Measurements from ENCODE around the gene RPIA. TPM values are rescaled to one million over a fixed set of nuclear protein-coding genes. Genes with fewer than 3 reads are reported as not detected.

RPIA gene
- total RNA-seq, 1 experiment from 2014 or later = 4.9 TPM

- H3K9me3 ChIP-seq (replicated peaks) = no peaks in the 10 kb centered on the region
Observed at GRCh38 chr2:88669482-88670214, 21.8 kb upstream of the RPIA start.

GRCh38 chr2:88671786-88672427 lies 19.6 kb upstream of the RPIA start:
- Histone ChIP-seq H3K4me3 (no peak overlapping the region), H3K4me1 (replicated peaks) (no peaks in the 10 kb centered on the region), H3K27ac (no peak overlapping the region), H3K9me3 (replicated peaks) (no peaks in the 10 kb centered on the region), H3K36me3 (no peaks in the 10 kb centered on the region), H3K27me3 (replicated peaks) (no peaks in the 10 kb centered on the region)
- DNase-seq (ENCODE audit: low read depth in 1 of 2, low spot score in 2 of 2) = peak in 1 of 2 experiments; percentile 46

More at GRCh38 chr2:88669482-88670214, 21.8 kb upstream of the RPIA start:
- DNase-seq (ENCODE audit: low read depth in 1 of 2, low spot score in 2 of 2) = no peak
- Histone ChIP-seq H3K27me3 (replicated peaks) (no peaks in the 10 kb centered on the region), H3K36me3 (no peaks in the 10 kb centered on the region), H3K4me3 (no peak overlapping the region), H3K4me1 (replicated peaks) (no peaks in the 10 kb centered on the region), H3K27ac (no peak overlapping the region)

- H3K9me3 ChIP-seq (replicated peaks) = no peaks in the 10 kb centered on the region
- H3K4me1 ChIP-seq (replicated peaks) = no peaks in the 10 kb centered on the region
- H3K4me3 ChIP-seq = no peak overlapping the region
- DNase-seq (ENCODE audit: low read depth in 1 of 2, low spot score in 2 of 2) = no peak
- H3K36me3 ChIP-seq = no peaks in the 10 kb centered on the region
- H3K27ac ChIP-seq = no peak overlapping the region
- H3K27me3 ChIP-seq (replicated peaks) = no peaks in the 10 kb centered on the region
Observed at GRCh38 chr2:88673363-88673762, 18.1 kb upstream of the RPIA start.

- Histone ChIP-seq H3K36me3 (no peaks in the 10 kb centered on the region), H3K4me1 (replicated peaks) (no peaks in the 10 kb centered on the region), H3K9me3 (replicated peaks) (no peaks in the 10 kb centered on the region), H3K27ac (no peak overlapping the region), H3K4me3 (no peak overlapping the region), H3K27me3 (replicated peaks) (no peaks in the 10 kb centered on the region)
- DNase-seq (ENCODE audit: low read depth in 1 of 2, low spot score in 2 of 2) = no peak
Observed at GRCh38 chr2:88680266-88680902, 11.1 kb upstream of the RPIA start.

- H3K4me3 ChIP-seq = no peak overlapping the region
- H3K27me3 ChIP-seq (replicated peaks) = no peaks in the 10 kb centered on the region
- DNase-seq (ENCODE audit: low read depth in 1 of 2, low spot score in 2 of 2) = no peak
- no peaks in the 10 kb centered on the region for H3K36me3 ChIP-seq
- H3K27ac ChIP-seq = no peak overlapping the region
- H3K4me1 ChIP-seq (replicated peaks) = no peaks in the 10 kb centered on the region
- H3K9me3 ChIP-seq (replicated peaks) = no peaks in the 10 kb centered on the region
Observed at GRCh38 chr2:88680916-88681315, 10.6 kb upstream of the RPIA start.

GRCh38 chr2:88683160-88684021 lies 8.1 kb upstream of the RPIA start:
- no peaks in the 10 kb centered on the region for H3K36me3 ChIP-seq
- H3K9me3 ChIP-seq (replicated peaks) = no peaks in the 10 kb centered on the region
- H3K27ac ChIP-seq = no peak overlapping the region
- no peaks in the 10 kb centered on the region for H3K27me3 ChIP-seq (replicated peaks)
- DNase-seq (ENCODE audit: low read depth in 1 of 2, low spot score in 2 of 2) = no peak
- H3K4me3 ChIP-seq = no peak overlapping the region
- no peaks in the 10 kb centered on the region for H3K4me1 ChIP-seq (replicated peaks)

- H3K27ac ChIP-seq = no peak overlapping the region
- no peak overlapping the region for H3K4me3 ChIP-seq
- H3K4me1 ChIP-seq (replicated peaks) = no peaks in the 10 kb centered on the region
- H3K36me3 ChIP-seq = no peaks in the 10 kb centered on the region
- H3K9me3 ChIP-seq (replicated peaks) = no peaks in the 10 kb centered on the region
- no peaks in the 10 kb centered on the region for H3K27me3 ChIP-seq (replicated peaks)
- no peak for DNase-seq (ENCODE audit: low read depth in 1 of 2, low spot score in 2 of 2)
Observed at GRCh38 chr2:88684519-88684918, 7.0 kb upstream of the RPIA start.

- no peak for DNase-seq (ENCODE audit: low read depth in 1 of 2, low spot score in 2 of 2)
- Histone ChIP-seq H3K27ac (no peak overlapping the region), H3K4me3 (no peak overlapping the region), H3K4me1 (replicated peaks) (peaks cover 6% of the 10 kb centered on the region), H3K36me3 (no peaks in the 10 kb centered on the region), H3K27me3 (replicated peaks) (no peaks in the 10 kb centered on the region), H3K9me3 (replicated peaks) (no peaks in the 10 kb centered on the region)
Observed at GRCh38 chr2:88686320-88686719, 5.2 kb upstream of the RPIA start.

GRCh38 chr2:88687384-88687783 lies 4.1 kb upstream of the RPIA start:
- Histone ChIP-seq H3K9me3 (replicated peaks) (no peaks in the 10 kb centered on the region), H3K27me3 (replicated peaks) (no peaks in the 10 kb centered on the region), H3K27ac (no peak overlapping the region), H3K4me3 (no peak overlapping the region), H3K36me3 (no peaks in the 10 kb centered on the region), H3K4me1 (replicated peaks) (peaks cover 6% of the 10 kb centered on the region)
- no peak for DNase-seq (ENCODE audit: low read depth in 1 of 2, low spot score in 2 of 2)

- H3K27ac ChIP-seq = 0 out of 2 replicates have a peak overlapping the region, but pooled peaks have one; percentile 1
- H3K27me3 ChIP-seq (replicated peaks) = no peaks in the 10 kb centered on the region
- DNase-seq (ENCODE audit: low read depth in 1 of 2, low spot score in 2 of 2) = peak in 1 of 2 experiments; percentile 40
- H3K4me1 ChIP-seq (replicated peaks) = peaks cover 6% of the 10 kb centered on the region
- peak overlapping the region; percentile 61 for H3K4me3 ChIP-seq
- no peaks in the 10 kb centered on the region for H3K9me3 ChIP-seq (replicated peaks)
- no peaks in the 10 kb centered on the region for H3K36me3 ChIP-seq
Observed at GRCh38 chr2:88690591-88691338, 708 bp upstream of the RPIA start.

GRCh38 chr2:88692187-88692586 lies 714 bp downstream of the RPIA start:
- no peaks in the 10 kb centered on the region for H3K27me3 ChIP-seq (replicated peaks)
- H3K9me3 ChIP-seq (replicated peaks) = no peaks in the 10 kb centered on the region
- DNase-seq (ENCODE audit: low read depth in 1 of 2, low spot score in 2 of 2) = no peak

GRCh38 chr2:88693911-88694414 lies 2.5 kb downstream of the RPIA start:
- Histone ChIP-seq H3K27ac (no peak overlapping the region), H3K27me3 (replicated peaks) (no peaks in the 10 kb centered on the region), H3K9me3 (replicated peaks) (no peaks in the 10 kb centered on the region), H3K4me3 (no peak overlapping the region), H3K4me1 (replicated peaks) (peaks cover 6% of the 10 kb centered on the region), H3K36me3 (no peaks in the 10 kb centered on the region)
- no peak for DNase-seq (ENCODE audit: low read depth in 1 of 2, low spot score in 2 of 2)

More at GRCh38 chr2:88692187-88692586, 714 bp downstream of the RPIA start:
- Histone ChIP-seq H3K27ac (no peak overlapping the region), H3K4me1 (replicated peaks) (peaks cover 6% of the 10 kb centered on the region), H3K36me3 (no peaks in the 10 kb centered on the region), H3K4me3 (peak overlapping the region; percentile 61)

- H3K4me1 ChIP-seq (replicated peaks) = no peaks in the 10 kb centered on the region
- H3K27ac ChIP-seq = no peak overlapping the region
- DNase-seq (ENCODE audit: low read depth in 1 of 2, low spot score in 2 of 2) = no peak
- H3K27me3 ChIP-seq (replicated peaks) = no peaks in the 10 kb centered on the region
- H3K9me3 ChIP-seq (replicated peaks) = no peaks in the 10 kb centered on the region
- H3K4me3 ChIP-seq = no peak overlapping the region
- peaks cover 4% of the 10 kb centered on the region; the same call in 1 of the 2 replicates for H3K36me3 ChIP-seq
Observed at GRCh38 chr2:88696611-88697010, 5.1 kb downstream of the RPIA start.
